ENCODE results near the gene RRM2.

The RRM2 gene

GRCh38 chr2:10078001-10078400, 44.5 kb upstream of the RRM2 start:
- in situ Hi-C loops (cut with MboI; ENCODE audit: low sequenced_read_pairs, unreplicated experiment) = no loop called here
- TF ChIP-seq CTCF (IDR thresholded peaks at IDR 0.05; ENCODE audit: borderline replicate concordance, control extremely low read depth, extremely low read depth, insufficient read depth, missing control alignments) = no peak
- no peak for DNase-seq (ENCODE audit: low spot score)

GRCh38 chr2:10078704-10079265, 43.8 kb upstream of the RRM2 start:
- DNase-seq (ENCODE audit: low spot score) = no peak
- TF ChIP-seq CTCF (IDR thresholded peaks at IDR 0.05; ENCODE audit: borderline replicate concordance, control extremely low read depth, extremely low read depth, insufficient read depth, missing control alignments) = no peak

GRCh38 chr2:10079266-10079869, 43.2 kb upstream of the RRM2 start:
- no peak for TF ChIP-seq CTCF (IDR thresholded peaks at IDR 0.05; ENCODE audit: borderline replicate concordance, control extremely low read depth, extremely low read depth, insufficient read depth, missing control alignments)
- in situ Hi-C loops (cut with MboI; ENCODE audit: low sequenced_read_pairs, unreplicated experiment) = no loop called here
- DNase-seq (ENCODE audit: low spot score) = peak; percentile 48

More at GRCh38 chr2:10078704-10079265, 43.8 kb upstream of the RRM2 start:
- in situ Hi-C loops (cut with MboI; ENCODE audit: low sequenced_read_pairs, unreplicated experiment) = no loop called here

- in situ Hi-C loops (cut with MboI; ENCODE audit: low sequenced_read_pairs, unreplicated experiment) = no loop called here
- DNase-seq (ENCODE audit: low spot score) = peak; percentile 84
- TF ChIP-seq CTCF (IDR thresholded peaks at IDR 0.05; ENCODE audit: borderline replicate concordance, control extremely low read depth, extremely low read depth, insufficient read depth, missing control alignments) = peak; percentile 67
These were observed 42.5 kb upstream of the RRM2 start, which contains the start of gene CYS1 for GRCh38 chr2:10079870-10080535. Gene CYS1, minus strand, starts transcription at chr2:10080411. Its CDS starts 188 bp downstream, at chr2:10080223.

GRCh38 chr2:10080536-10081304, 41.8 kb upstream of the RRM2 start:
- peak; percentile 80 for DNase-seq (ENCODE audit: low spot score)
- in situ Hi-C loops (cut with MboI; ENCODE audit: low sequenced_read_pairs, unreplicated experiment) = no loop called here
- TF ChIP-seq CTCF (IDR thresholded peaks at IDR 0.05; ENCODE audit: borderline replicate concordance, control extremely low read depth, extremely low read depth, insufficient read depth, missing control alignments) = no peak

GRCh38 chr2:10083046-10083445, 39.5 kb upstream of the RRM2 start:
- no peak for TF ChIP-seq CTCF (IDR thresholded peaks at IDR 0.05; ENCODE audit: borderline replicate concordance, control extremely low read depth, extremely low read depth, insufficient read depth, missing control alignments)
- DNase-seq (ENCODE audit: low spot score) = no peak
- in situ Hi-C loops (cut with MboI; ENCODE audit: low sequenced_read_pairs, unreplicated experiment) = no loop called here

Data from GM13976 (cell line).